ENCODE data around the gene SRPRA.
A peak's percentile ranks its signal among the peaks of the same experiment; 100 is the strongest.
"Not testable (repeated sequence)": the region's sequence is repeated elsewhere in the genome, so short reads cannot be mapped to it uniquely, and the experiment has no call there.

SRPRA gene

GRCh38 chr11:126268708-126269579, at the start of gene SRPRA, which contains the start of gene FOXRED1:
Gene SRPRA, minus strand, starts transcription at chr11:126268895. Its CDS starts 91 bp downstream, at chr11:126268804.
Gene FOXRED1, plus strand, starts transcription at chr11:126269154. Its CDS starts 53 bp downstream, at chr11:126269207.
- DNase-seq, result peak; percentile 93

GRCh38 chr11:126317756-126318573, 49.3 kb upstream of the SRPRA start:
- DNase-seq, result no peak

GRCh38 chr11:126317432-126317755, 48.7 kb upstream of the SRPRA start:
- no peak for DNase-seq

GRCh38 chr11:126313826-126314225, 45.1 kb upstream of the SRPRA start:
- no peak for DNase-seq

- DNase-seq, result no peak
Observed at GRCh38 chr11:126312961-126313360, 44.3 kb upstream of the SRPRA start.

GRCh38 chr11:126311401-126312291, 43.0 kb upstream of the SRPRA start:
- DNase-seq, result no peak

GRCh38 chr11:126310992-126311310, 42.3 kb upstream of the SRPRA start:
- DNase-seq, result no peak

GRCh38 chr11:126310200-126310991, 41.7 kb upstream of the SRPRA start:
- no peak for DNase-seq

- DNase-seq, result not testable (repeated sequence)
Observed at GRCh38 chr11:126308771-126309170, 40.1 kb upstream of the SRPRA start.

- no peak for DNase-seq
Observed at GRCh38 chr11:126308271-126308671, 39.6 kb upstream of the SRPRA start.

- no peak for DNase-seq
Observed at GRCh38 chr11:126307706-126308105, 39.0 kb upstream of the SRPRA start.

- DNase-seq, result no peak
Observed at GRCh38 chr11:126305699-126306098, 37.0 kb upstream of the SRPRA start.

- no peak for DNase-seq
Observed at GRCh38 chr11:126304457-126305075, 35.9 kb upstream of the SRPRA start.

GRCh38 chr11:126303623-126304456, 35.1 kb upstream of the SRPRA start, which contains the start of gene DCPS:
Gene DCPS, plus strand, starts transcription at chr11:126304060. Its CDS starts 21 bp downstream, at chr11:126304081.
- DNase-seq, result peak; percentile 47

- no peak for DNase-seq
Observed at GRCh38 chr11:126297004-126297403, 28.3 kb upstream of the SRPRA start.

GRCh38 chr11:126293726-126294125, 25.0 kb upstream of the SRPRA start:
- DNase-seq, result no peak

- no peak for DNase-seq
Observed at GRCh38 chr11:126290887-126291286, 22.2 kb upstream of the SRPRA start.

GRCh38 chr11:126288237-126288636, 19.5 kb upstream of the SRPRA start:
- DNase-seq, result no peak

GRCh38 chr11:126284829-126285228, 16.1 kb upstream of the SRPRA start:
- DNase-seq, result no peak

GRCh38 chr11:126282736-126283591, 14.3 kb upstream of the SRPRA start, which contains the start of gene TIRAP:
Gene TIRAP, plus strand, starts transcription at chr11:126283093. Its CDS starts 7,802 bp downstream, at chr11:126290895.
- DNase-seq, result no peak
